NCI-H774 (cell line): ENCODE measurements around the gene OR9Q1.
"Not testable (repeated sequence)": the region's sequence is repeated elsewhere in the genome, so short reads cannot be mapped to it uniquely, and the experiment has no call there.

Experiments used
- DNase-seq: peaks from one replicate; lab custom pipeline; 2025; lab: John Stamatoyannopoulos, UW

OR9Q1 gene

GRCh38 chr11:58134151-58134550 is 110.5 kb downstream of the OR9Q1 start:
- no peak for DNase-seq

- DNase-seq: no peak
Observed at GRCh38 chr11:58135171-58135570, 111.5 kb downstream of the OR9Q1 start.

GRCh38 chr11:58142761-58143160 is 119.1 kb downstream of the OR9Q1 start:
- DNase-seq: no peak

GRCh38 chr11:58152781-58153180 is 129.1 kb downstream of the OR9Q1 start:
- DNase-seq: no peak

- DNase-seq: no peak
Observed at GRCh38 chr11:58164389-58164788, 140.7 kb downstream of the OR9Q1 start.

- no peak for DNase-seq
Observed at GRCh38 chr11:58164990-58165389, 141.3 kb downstream of the OR9Q1 start.

GRCh38 chr11:58165504-58166106 is 141.9 kb downstream of the OR9Q1 start:
- DNase-seq: no peak

- no peak for DNase-seq
Observed at GRCh38 chr11:58177409-58178054, 153.9 kb downstream of the OR9Q1 start.

GRCh38 chr11:58178444-58178843 is 154.8 kb downstream of the OR9Q1 start:
- no peak for DNase-seq

GRCh38 chr11:58179648-58180047 is 156.0 kb downstream of the OR9Q1 start:
- no peak for DNase-seq

- DNase-seq: no peak
Observed at GRCh38 chr11:58186938-58187337, 163.3 kb downstream of the OR9Q1 start.

GRCh38 chr11:58188770-58189169 is 165.1 kb downstream of the OR9Q1 start, which contains the start of gene OR9Q2:
TSS of gene OR9Q2 (plus strand) at chr11:58189070. CDS start at chr11:58190491, 1,421 bp downstream.
- no peak for DNase-seq

GRCh38 chr11:58192229-58192628 is 168.5 kb downstream of the OR9Q1 start:
- no peak for DNase-seq

- DNase-seq: no peak
Observed at GRCh38 chr11:58193391-58193790, 169.7 kb downstream of the OR9Q1 start.

- no peak for DNase-seq
Observed at GRCh38 chr11:58195939-58196338, 172.3 kb downstream of the OR9Q1 start.

GRCh38 chr11:58199271-58199670 is 175.6 kb downstream of the OR9Q1 start:
- DNase-seq: no peak

- DNase-seq: no peak
Observed at GRCh38 chr11:58204042-58204441, 180.4 kb downstream of the OR9Q1 start, which contains the start of gene OR1S2. TSS of gene OR1S2 (minus strand) at chr11:58204142. CDS start at chr11:58204142, 0 bp downstream.

GRCh38 chr11:58212420-58212819 is 188.7 kb downstream of the OR9Q1 start, which contains the start of gene OR1S1:
TSS of gene OR1S1 (plus strand) at chr11:58212720.
- DNase-seq: not testable (repeated sequence)

- DNase-seq: no peak
Observed at GRCh38 chr11:58216476-58216875, 192.8 kb downstream of the OR9Q1 start.

GRCh38 chr11:58222721-58223120 is 199.0 kb downstream of the OR9Q1 start:
- DNase-seq: no peak

- DNase-seq: no peak
Observed at GRCh38 chr11:58227956-58228615, 204.4 kb downstream of the OR9Q1 start.
